ENCODE measurements around the gene PTPRT. TPM values are rescaled to one million over a fixed set of nuclear protein-coding genes. Genes with fewer than 3 reads are reported as not detected.

The PTPRT gene
- total RNA-seq, 1 experiment from 2014 or later: not detected

DNA sequence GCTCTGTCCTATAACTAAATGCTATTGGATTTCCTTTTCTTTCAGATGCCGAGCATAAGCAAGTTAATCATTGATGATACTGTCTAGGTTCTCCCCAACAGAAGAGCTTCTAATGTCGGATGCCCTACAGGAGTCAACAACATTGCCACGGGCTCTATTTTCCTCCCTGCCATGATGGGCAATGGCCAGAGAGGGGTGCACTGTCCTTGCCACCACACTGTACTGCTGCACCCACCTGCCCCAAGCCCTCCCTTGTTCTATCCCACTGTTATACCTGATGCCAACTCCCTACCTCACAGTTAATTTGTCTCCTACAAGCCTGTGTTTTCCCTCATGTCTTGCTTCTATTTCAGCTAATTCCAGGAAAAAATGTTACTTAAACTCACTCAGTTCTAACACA, 797.9 kb downstream of the PTPRT start:
- no peak for DNase-seq (ENCODE audit: low spot score)

DNA sequence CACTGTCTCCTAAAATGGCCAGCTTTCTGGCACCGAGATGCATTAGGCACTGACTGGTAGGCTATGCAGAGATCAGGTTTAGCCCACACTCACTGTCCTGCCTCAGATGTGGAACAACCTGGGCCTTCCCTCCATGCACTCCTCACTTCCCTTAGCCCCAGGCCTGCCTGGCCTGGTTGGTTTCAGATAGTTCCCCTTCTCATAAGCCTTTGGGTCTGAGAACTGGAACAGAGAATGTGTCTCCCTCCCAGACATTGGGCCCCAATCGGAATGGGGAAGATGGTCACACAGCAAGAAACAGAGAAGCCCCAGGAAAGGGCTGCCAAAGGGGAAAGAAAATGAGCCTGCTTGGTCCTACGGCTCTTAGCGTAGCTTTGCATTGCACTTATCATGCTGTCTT, 809.4 kb downstream of the PTPRT start:
- DNase-seq (ENCODE audit: low spot score): no peak

DNA sequence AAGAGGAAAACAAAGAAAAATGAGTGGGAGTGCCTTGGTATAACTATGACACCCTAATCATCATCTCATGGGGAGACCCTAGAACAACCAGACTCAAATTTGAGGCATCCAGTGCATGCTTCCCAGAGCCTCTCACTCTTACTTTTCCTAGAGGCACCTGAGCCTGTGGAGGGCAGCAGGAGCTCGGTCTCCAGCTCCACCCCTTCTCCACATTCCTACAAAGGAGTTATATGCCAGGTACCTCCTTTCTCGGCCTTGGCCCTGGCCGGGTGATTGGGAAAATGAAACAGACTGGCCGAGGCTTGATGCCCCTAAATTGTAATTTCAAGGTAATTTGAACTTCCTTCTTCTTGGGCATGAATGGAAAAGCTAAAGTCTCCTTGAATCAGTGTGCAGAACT, 810.3 kb downstream of the PTPRT start:
- DNase-seq (ENCODE audit: low spot score): no peak

- DNase-seq (ENCODE audit: low spot score): no peak
Measured at GRCh38 chr20:42378826-42379225, 810.9 kb downstream of the PTPRT start.

- DNase-seq (ENCODE audit: low spot score): no peak
Measured at GRCh38 chr20:42376131-42376530, 813.6 kb downstream of the PTPRT start.

DNA sequence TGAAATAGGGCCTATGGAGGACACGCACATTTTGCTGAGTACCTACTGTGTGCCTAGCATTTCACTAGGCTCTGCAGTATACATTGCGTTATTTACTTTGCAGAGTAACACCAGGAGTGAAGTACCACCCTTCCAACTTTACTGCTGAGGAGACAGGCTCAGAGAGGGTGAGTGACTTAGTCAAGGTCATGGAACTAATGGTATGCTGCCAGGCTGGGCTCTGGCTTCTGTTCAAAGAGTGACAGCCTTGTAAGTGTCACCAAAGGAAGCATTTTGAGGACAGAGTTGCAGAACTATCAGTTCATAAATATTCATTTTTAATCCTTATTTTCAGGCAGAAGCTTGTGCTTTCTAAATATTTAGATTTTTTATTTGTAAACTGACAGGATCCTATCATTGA, 816.7 kb downstream of the PTPRT start:
- DNase-seq (ENCODE audit: low spot score): no peak

- no peak for DNase-seq (ENCODE audit: low spot score)
Measured at GRCh38 chr20:42370075-42370474, 819.6 kb downstream of the PTPRT start.

GRCh38 chr20:42368910-42369309, 820.8 kb downstream of the PTPRT start:
- no peak for DNase-seq (ENCODE audit: low spot score)

DNA sequence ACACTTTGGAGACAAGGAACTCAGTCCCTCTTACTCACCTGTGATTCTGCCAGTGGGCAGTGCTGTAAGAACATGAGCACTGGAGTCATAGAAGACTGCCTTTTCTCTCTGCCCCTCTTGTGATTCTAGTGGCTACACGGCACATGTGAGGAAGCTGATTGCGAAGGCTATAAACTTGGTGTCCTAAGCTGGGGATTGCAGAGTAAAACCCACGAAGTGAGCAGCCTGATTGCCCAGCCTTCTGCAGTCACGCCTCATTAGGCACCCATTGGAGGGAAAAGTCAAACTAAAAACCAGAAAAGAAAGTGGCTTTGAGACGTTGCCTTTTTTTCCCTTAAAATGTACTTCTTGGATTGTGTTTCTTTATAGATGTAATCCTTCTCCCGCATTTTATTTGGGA, 823.1 kb downstream of the PTPRT start:
- no peak for DNase-seq (ENCODE audit: low spot score)

- no peak for DNase-seq (ENCODE audit: low spot score)
Measured at GRCh38 chr20:42364446-42364845, 825.3 kb downstream of the PTPRT start.

DNA sequence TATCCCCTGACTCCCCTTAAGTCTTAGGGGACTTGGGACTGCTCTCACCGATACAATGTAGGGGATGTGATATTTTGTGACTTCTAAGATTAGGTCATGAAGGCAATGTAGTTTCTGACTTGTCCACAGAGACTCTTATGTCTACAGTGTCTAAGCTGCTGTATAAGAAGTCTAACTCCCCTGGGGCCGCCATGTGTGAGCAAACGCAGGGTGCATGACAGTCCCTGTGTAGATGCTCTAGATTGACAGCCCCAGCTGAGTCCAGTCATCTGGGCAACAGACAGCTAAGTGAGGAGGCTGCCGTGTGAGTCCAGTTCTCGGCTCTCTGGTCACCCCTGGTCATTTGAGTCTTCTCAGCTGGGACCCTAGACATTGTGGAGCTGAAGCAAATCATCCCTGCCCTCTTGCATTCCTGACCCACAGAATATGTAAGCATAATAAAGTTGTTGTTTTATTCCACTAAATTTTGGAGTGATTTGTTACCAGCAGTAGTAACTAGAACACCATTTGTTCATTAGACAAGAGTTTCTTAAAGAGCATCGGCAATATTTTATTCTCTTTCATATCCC, 828.2 kb downstream of the PTPRT start:
- no peak for DNase-seq (ENCODE audit: low spot score)

- no peak for DNase-seq (ENCODE audit: low spot score)
Measured at GRCh38 chr20:42360621-42361020, 829.1 kb downstream of the PTPRT start.

- DNase-seq (ENCODE audit: low spot score): no peak
Measured at GRCh38 chr20:42359617-42360016, 830.1 kb downstream of the PTPRT start.

- DNase-seq (ENCODE audit: low spot score): no peak
Measured at GRCh38 chr20:42352096-42352495, 837.6 kb downstream of the PTPRT start.

DNA sequence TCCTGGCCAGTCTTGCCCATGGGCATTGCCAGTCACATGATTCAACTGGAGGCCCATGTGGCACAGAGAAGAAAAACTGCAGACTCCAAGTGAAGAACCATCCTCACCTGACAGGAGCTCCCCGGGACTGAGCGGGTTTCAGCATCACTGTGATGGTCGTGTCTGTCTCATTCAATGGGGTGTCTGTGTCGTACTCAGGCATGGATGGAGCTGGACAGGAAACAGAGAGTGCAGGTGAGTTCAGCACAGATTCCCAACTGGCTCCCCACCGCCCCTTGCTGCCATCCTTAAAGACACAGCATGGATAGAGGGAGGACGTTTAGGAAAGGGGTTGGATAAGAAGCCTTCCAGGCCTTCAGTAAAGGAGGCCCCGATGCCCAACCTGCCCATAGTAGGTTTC, 839.2 kb downstream of the PTPRT start:
- no peak for DNase-seq (ENCODE audit: low spot score)

DNA sequence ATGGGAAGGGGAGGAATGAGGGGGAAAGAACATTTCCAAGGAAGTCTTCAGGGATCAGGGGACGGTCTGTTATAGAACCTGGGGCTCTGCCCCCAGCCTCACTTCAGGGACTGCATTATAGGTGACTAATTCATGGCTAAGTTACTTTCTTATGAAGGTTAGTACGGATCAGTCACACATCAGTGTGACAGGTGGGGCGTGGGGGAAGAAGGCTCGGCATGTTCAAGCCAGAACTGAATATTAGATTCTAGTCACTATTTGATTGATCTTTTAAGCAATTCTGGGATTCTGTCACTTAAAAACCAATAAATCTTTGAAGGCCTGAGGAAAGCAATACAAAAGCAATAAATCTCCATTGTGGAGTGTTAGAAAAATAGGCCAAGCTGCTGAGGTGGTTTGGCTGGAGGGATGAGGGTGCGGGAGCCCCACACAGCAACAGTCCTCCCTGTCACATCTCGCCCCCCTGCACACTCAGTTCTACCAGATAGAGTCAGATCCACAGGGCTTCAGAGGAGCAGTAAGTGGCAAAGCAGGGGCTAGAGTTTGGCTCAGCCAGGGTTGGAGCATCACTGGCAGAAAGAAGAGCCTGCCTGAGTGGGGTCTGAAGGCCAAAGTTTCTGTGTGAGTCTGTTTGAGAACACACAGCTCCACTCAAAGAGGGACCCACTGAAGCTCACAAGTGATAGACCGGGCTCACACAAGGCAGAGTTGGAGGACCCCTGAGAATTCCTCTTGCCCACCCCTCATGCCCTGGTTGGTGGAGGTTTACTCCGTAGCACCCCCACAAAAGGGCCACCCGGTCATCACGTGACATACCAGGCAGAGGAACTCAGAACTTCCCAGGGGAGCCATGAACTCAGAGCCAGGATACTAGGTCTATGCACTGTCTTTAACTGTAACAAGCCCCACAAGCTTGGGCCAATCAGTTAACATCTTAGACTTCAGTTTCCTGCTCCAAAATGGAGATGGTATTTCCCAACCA, 843.2 kb downstream of the PTPRT start:
- no peak for DNase-seq (ENCODE audit: low spot score)

DNA sequence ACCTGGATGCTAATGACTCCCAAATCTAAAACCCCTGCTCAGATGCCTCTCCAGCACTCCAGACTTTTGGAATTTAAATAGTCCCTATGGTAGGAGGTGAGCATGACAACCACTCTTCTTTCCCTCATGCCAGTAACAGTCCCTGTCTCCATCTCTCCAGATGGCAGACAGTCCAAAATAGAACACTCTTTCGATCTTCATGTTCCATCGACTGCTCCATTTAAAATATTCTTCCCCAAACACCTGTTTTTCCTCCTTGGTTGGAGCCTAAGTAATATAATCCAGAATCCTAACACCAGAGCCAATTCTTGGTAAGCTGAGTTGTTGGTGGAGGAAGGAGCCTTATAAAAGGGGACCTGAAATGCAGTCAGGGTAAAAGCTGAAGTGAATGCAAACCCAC, 848.1 kb downstream of the PTPRT start:
- no peak for DNase-seq (ENCODE audit: low spot score)

DNA sequence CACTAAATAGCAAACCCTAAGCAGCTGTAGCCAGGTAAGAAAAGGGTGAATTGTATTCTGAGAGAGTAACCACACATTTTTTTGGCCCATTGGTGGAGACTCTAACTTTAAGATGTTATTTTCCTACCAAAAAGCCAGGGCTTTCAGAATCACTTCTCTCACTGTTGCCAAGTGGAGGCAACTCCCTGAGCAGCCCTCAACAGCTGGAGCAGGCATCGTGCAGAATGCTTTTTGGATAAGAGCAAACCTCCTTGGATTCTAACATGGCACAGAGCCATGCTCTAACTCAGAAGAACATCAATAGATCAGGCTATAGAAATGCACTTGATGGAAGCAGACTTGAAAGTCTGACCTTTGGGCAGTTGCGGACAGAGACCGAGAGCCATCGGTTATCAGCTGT, 849.3 kb downstream of the PTPRT start:
- no peak for DNase-seq (ENCODE audit: low spot score)

DNA sequence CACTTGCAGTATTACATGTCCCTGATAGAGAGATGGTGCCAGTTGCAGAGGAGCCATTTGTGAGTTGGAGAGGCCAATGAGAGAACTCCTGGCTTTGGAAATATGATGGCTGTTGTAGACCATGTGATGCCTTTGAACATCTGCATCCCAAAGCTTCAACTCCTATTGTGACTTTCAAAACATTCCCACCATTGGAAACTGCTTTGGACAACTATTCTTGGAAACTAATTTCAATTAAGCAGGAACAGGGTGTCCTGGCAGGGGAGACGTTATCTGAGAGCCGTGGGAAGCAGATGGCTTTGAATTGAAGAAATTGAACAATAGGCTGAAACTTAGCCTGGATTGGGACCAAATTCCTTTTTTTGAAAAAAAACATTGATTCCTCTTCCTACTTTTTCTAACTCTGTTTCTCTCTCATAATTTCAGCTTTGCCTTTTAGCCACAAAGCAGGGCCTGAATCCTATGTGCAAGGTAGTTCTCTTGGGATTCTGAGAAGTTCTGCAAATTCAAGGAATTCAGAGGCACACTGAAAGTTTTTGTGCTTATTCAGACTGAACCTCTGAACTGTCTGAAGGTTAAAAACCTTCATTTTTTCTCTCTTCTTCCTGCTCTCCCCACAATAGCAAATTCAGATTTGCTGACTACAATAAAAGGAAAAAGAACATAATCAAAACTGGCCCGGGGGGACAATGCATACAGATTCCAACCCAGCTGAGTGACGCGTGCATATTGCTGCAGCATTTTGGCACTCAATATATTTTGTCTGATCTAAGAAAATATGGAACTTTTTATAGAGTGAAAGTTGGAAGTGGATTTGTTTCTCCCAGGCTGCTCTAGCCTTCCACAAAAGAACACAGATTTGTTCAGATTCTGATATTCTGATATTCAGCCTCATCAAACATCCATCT, 851.2 kb downstream of the PTPRT start:
- DNase-seq (ENCODE audit: low spot score): no peak

DNA sequence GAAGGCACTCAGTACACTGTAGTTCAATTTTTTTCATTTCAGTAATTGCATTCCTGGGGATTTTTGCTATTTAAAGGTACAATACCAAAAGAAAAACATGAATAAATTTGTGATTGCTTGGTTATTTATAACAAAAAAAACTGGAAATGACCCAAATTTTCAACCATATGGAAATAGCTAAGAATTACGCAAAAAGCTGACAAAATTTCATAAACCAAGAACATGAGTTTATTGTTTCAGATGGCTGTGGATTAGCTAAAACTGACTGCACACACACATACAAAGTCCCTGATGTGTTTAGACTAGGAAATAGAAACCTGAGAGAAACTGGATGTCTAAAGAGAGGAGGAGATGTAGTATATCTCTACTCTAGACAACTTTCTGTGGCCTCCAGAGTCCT, 853.1 kb downstream of the PTPRT start:
- DNase-seq (ENCODE audit: low spot score): no peak

GRCh38 chr20:42319252-42320013, 870.3 kb downstream of the PTPRT start:
- no peak for DNase-seq (ENCODE audit: low spot score)

- no peak for DNase-seq (ENCODE audit: low spot score)
Measured at GRCh38 chr20:42313704-42314103, 876.0 kb downstream of the PTPRT start.
